NCI-H2196 treated with DMSO at 0.1 percent for 48 hours (cell line): ENCODE measurements around the gene PTPRD.

Source experiments
- DNase-seq: peaks from one replicate; lab custom pipeline; 2025; ENCODE audit not compliant: unreplicated experiment; lab: John Stamatoyannopoulos, UW

The PTPRD gene

GRCh38 chr9:8750639-8751051 is 1862.2 kb downstream of the PTPRD start:
- no peak for DNase-seq

DNA sequence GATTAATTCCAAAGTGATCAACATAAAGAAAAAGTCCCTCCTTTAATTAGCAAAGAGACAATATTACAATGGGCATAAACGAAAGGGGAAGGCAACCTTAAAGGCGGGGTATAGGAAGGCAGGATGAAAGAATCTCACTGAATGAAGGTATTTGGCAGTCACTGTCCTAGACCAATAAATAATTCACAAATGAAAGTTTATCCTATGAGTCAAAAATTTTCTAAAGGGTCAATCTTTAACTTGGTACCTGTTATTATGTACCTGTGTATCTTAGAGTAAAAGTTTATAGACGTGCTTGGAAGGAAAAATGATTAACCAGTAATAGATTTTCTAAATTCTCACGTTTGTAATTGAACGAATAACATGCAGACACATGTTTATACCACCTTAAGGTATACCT is 1867.5 kb downstream of the PTPRD start:
- DNase-seq: no peak

DNA sequence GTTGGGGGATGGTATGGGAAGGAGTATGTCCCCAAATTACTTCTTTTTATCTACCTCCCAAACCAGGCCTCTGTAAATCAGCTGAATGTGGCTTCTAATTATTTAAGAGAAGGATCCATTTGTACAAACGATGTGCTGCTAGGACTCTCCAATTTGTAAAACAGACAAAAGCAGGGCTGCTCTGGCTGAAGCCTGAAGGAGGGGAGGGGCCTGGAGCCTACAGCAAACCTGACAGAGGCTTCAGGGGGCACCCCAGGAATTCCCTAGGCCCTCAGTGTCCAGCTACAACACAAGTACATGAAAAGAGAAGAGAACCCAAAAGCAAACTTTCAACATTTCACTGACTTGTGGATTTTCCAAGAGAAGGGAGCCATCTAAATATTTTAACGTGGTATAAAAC is 1873.9 kb downstream of the PTPRD start:
- DNase-seq: no peak

GRCh38 chr9:8736805-8737204 is 1876.0 kb downstream of the PTPRD start:
- DNase-seq: no peak

GRCh38 chr9:8734760-8735159 is 1878.0 kb downstream of the PTPRD start:
- no peak for DNase-seq

GRCh38 chr9:8733131-8733954 is 1879.5 kb downstream of the PTPRD start:
- DNase-seq: no peak

DNA sequence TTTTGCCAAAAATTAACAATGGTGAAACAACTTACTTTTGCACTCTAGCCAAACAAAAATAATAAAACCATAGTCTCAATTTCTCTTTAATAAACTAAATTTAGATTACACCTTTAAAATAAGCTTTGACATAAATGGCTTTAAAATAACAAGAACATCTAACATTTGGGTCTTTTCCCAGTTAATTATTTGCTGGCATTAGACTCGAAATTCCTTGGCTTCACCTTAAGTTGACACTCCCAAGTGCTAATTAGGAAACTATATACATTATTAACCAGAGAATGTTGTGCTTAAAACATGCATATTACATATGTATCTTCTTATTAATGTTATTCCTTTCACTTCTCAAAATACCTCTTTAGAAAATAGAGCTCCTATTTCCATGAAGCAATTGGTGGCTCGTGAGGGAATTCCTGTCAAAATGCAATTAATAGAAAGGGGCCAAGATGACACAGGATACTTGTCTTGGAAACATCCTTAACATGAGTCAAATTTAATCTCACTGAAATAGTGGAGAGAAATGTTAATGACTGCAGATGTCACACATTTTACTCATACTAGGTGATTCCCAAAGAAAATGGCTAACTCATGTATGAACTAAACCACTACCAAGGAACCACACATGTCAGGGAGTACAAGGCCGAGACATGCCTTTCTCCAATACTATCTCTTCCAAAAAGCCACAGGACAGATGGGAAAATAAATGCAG is 1880.3 kb downstream of the PTPRD start:
- DNase-seq: no peak

GRCh38 chr9:8730618-8731017 is 1882.2 kb downstream of the PTPRD start:
- no peak for DNase-seq

GRCh38 chr9:8728910-8729309 is 1883.9 kb downstream of the PTPRD start:
- DNase-seq: no peak

GRCh38 chr9:8727191-8727590 is 1885.6 kb downstream of the PTPRD start:
- no peak for DNase-seq

DNA sequence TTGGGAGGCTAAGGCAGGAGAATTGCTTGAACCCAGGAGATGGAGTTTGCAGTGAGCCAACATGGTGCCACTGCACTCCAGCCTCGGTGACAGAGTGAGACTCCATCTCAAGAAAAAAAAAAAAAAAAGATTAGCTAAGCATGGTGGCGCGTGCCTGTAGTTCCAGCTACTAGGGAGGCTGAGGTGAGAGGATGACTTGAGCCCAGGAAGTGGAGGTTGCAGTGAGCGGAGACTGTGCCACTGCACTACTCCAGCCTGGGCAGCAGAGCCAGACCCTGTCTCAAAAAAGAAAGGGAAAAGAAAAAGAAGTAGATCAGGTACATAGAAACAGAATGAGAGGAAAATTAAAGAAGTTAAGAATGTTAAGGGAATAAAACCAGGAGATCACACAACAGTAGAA is 1886.1 kb downstream of the PTPRD start:
- DNase-seq: no peak

GRCh38 chr9:8725635-8726034 is 1887.2 kb downstream of the PTPRD start:
- DNase-seq: no peak

GRCh38 chr9:8724284-8725018 is 1888.4 kb downstream of the PTPRD start:
- DNase-seq: no peak

DNA sequence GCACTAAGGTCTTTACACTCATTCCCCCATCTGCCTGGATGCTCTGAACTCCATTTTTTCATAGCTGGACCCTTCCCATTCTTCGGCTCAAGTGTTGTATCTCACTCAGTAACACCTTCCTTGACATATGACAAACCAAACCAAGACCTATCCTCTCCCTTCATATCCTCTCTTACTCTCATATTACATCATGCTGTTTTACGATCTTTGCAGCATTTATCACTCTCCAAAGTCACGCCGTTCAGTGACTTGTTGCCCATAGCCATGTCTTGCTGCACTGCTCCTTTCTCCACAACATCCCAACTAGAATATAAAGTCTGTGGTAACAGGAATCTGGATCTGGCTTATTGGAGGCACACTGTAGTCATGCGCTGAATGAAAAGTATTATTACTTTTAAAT is 1889.6 kb downstream of the PTPRD start:
- DNase-seq: no peak

DNA sequence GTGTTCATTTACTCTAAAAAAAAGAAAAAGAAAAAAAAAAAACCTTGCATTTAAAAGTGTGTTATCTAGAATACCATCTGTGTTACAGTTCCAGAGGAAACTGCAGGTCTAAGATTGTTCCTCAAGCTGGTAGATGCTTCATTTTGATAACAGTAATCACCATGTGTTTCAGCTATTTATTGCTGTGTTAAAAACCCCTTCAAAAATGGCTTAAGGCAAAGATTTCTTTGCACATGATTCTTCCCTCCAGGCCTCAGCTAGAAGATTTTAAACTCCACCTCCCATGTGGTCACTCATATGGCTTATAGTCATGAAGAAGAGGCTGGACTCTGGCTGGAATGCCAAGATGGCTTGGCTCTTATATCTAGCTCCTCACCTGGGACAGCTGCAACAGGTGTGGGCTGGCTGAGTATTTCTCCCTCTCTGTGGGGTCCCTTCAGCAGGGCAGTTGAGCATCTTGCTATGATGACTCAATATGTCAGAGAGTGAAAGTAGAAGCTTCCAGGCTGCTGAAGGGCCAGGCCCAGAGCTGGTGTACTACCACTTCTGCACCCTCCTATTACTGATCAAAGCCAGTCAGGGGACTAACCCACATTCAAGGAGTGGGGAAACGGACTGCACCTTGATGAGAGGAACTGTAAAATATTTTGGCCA is 1892.8 kb downstream of the PTPRD start:
- DNase-seq: no peak

- no peak for DNase-seq
These were observed 1894.6 kb downstream of the PTPRD start for GRCh38 chr9:8718121-8718725.

- no peak for DNase-seq
These were observed 1895.7 kb downstream of the PTPRD start for GRCh38 chr9:8717146-8717545.

- no peak for DNase-seq
These were observed 1897.0 kb downstream of the PTPRD start for GRCh38 chr9:8715788-8716187.

- no peak for DNase-seq
These were observed 1899.0 kb downstream of the PTPRD start for GRCh38 chr9:8713811-8714165.

DNA sequence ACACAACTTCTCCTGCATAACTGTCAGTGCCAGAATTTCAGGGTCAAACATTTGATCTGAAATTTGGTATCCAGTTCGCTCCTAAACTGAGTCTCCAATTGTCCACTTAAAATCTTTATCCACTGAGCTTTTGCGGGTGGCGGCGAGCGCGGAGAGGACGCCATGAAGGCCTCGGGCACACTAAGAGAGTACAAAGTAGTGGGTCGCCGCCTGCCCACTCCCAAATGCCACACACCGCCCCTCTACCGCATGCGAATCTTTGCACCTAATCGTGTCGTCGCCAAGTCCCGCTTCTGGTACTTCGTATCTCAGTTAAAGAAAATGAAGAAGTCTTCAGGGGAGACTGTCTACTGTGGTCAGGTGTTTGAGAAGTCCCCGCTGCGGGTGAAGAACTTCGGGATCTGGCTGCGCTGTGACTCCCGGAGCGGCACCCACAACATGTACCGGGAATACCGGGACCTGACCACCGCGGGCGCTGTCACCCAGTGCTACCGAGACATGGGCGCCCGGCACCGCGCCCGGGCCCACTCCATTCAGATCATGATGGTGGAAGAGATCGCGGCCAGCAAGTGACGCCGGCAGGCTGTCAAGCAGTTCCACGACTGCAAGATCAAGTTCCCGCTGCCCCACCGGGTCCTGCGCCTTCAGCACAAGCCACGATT is 1899.5 kb downstream of the PTPRD start:
- DNase-seq: no peak
